Cardiac fibroblast (primary cell): ENCODE data around the gene GMPPB.

ENCODE experiments used
- DNase-seq, 2 donors: peaks; one replicate each; pipeline versions ENCODE4 v3.0.0 to v3.0.0-alpha.2; 2010; ENCODE audit warnings: low read depth in 2 of 2
- H3K4me3 ChIP-seq, 2 donors: replicated peaks in 1 of 2; 1 replicate in 1 of 2; 2 replicates in 1 of 2; pipeline ENCODE4 v1.5.1; 2011; ENCODE audit warnings: low read depth in 2 of 2, low read length in 2 of 2, mild to moderate bottlenecking in 2 of 2, moderate library complexity in 1 of 2
- CTCF ChIP-seq: IDR thresholded peaks from one replicate; pipeline ENCODE4 v1.5.1; 2011; ENCODE audit warnings: low read depth, mild to moderate bottlenecking, low read length, inconsistent platforms

Gene GMPPB

GRCh38 chr3:49718858-49719213, 4.9 kb downstream of the GMPPB start:
- no peak for DNase-seq
- H3K4me3 ChIP-seq: peak overlapping the region; percentile 52 to 53
- no peak for TF ChIP-seq CTCF

GRCh38 chr3:49717959-49718857, 5.5 kb downstream of the GMPPB start:
- no peak for DNase-seq
- H3K4me3 ChIP-seq: peak overlapping the region in 1 of 2 donors; percentile 53
- TF ChIP-seq CTCF: no peak

- no peak for TF ChIP-seq CTCF
- DNase-seq: no peak
- no peak overlapping the region for H3K4me3 ChIP-seq
Measured at GRCh38 chr3:49717211-49717958, 6.4 kb downstream of the GMPPB start.

- TF ChIP-seq CTCF: no peak
- no peak overlapping the region for H3K4me3 ChIP-seq
- DNase-seq: no peak
Measured at GRCh38 chr3:49716691-49717210, 7.0 kb downstream of the GMPPB start.

GRCh38 chr3:49716169-49716568, 7.6 kb downstream of the GMPPB start:
- no peak for TF ChIP-seq CTCF
- DNase-seq: no peak
- no peak overlapping the region for H3K4me3 ChIP-seq

- H3K4me3 ChIP-seq: no peak overlapping the region
- TF ChIP-seq CTCF: no peak
- no peak for DNase-seq
Measured at GRCh38 chr3:49715611-49716121, 8.1 kb downstream of the GMPPB start.
